ENCODE results near the gene KIF17. TPM values are rescaled to one million over a fixed set of nuclear protein-coding genes. Genes with fewer than 3 reads are reported as not detected.

Gene KIF17
- total and polyA plus RNA-seq, 2 of the 4 experiments (the other 2 are of a cell fraction) = 4.5 to 5.7 TPM

DNA sequence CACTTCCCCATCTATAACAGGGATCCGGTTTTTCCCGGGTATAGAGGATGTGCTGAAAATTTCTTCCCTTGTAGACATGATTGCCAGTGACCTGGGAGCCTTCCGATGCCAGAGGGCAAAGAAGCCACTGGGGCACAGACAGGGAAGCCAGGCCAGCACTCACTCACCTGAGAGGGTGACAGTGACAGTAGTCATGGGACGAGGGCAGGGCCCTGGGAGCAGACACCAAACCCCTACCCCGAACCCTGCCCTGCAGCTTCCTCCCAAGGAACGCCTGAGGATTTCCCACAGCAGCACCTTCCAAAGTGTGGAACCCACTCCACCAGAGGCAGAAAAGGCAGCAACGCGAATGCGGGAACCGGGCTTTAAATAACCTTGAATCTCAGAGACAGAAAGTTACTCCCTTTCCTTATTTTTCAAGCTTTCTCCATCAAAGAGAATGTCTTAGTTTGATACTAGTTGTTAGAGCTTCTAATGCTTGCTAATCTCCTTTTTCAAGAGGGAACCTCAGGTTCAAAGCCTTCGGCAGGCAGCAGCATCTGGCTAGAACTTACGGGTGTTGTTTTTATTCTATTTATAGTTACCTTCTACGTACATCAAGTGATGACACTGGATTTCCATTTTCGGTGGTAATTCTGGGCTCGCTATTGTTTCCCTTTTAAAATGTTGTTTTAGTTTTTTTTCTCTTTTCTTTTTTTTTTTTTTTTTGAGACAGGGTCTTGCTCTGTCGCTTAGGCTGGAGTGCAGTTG is 59.5 kb downstream of the KIF17 start:
- Histone ChIP-seq H3K4me1 (ENCODE audit: control insufficient read depth, insufficient read depth, low read length) (peaks cover 4% of the 10 kb centered on the region), H3K14ac (replicated peaks; ENCODE audit: low read depth, low read length) (no peak overlapping the region), H2BK15ac (ENCODE audit: low read depth, low read length) (no peak overlapping the region), H3K36me3 (ENCODE audit: control insufficient read depth, insufficient read depth, low read length) (peaks cover 37% of the 10 kb centered on the region), H3K4me2 (ENCODE audit: low read depth, low read length) (no peak overlapping the region), H3K79me1 (ENCODE audit: low read depth in 1 of 2, low read length in 2 of 2) (peaks cover 37 to 78% of the 10 kb centered on the region in 2 experiments), H2AFZ (replicated peaks; ENCODE audit: low read length, poor library complexity) (no peak overlapping the region), H3K4ac (ENCODE audit: low read depth, low read length) (no peak overlapping the region), H2AK9ac (replicated peaks; ENCODE audit: low read depth, low read length, poor library complexity) (no peak overlapping the region), H3K23ac (ENCODE audit: low read depth, low read length) (no peak overlapping the region), H2BK20ac (ENCODE audit: low read depth, low read length) (no peak overlapping the region), H4K91ac (ENCODE audit: insufficient read depth, low read depth, low read length) (no peak overlapping the region), H3K9me3 (ENCODE audit: control insufficient read depth, insufficient read depth, low read length) (no peaks in the 10 kb centered on the region), H2AK5ac (ENCODE audit: low read depth, low read length) (no peak overlapping the region), H4K20me1 (ENCODE audit: insufficient read depth, low read length) (no peaks in the 10 kb centered on the region; the same call in 1 of the 2 replicates), H3K4me3 (ENCODE audit: insufficient read depth, low read depth, low read length) (no peak overlapping the region), H3K27ac (ENCODE audit: insufficient read depth, low read length) (no peak overlapping the region), H3K9ac (ENCODE audit: low read depth, low read length) (no peak overlapping the region), H4K5ac (ENCODE audit: low read depth, low read length) (no peak overlapping the region), H4K8ac (ENCODE audit: low read depth in 2 of 2, low read length in 2 of 2) (no peak overlapping the region), H2BK120ac (ENCODE audit: low read depth, low read length) (no peak overlapping the region), H3K18ac (ENCODE audit: low read depth, low read length) (no peak overlapping the region), H3K56ac (ENCODE audit: extremely low read depth, insufficient read depth, low read length) (no peak overlapping the region), H3K9me1 (ENCODE audit: insufficient read depth, low read length) (peaks cover 9% of the 10 kb centered on the region), H2BK5ac (ENCODE audit: low read depth, low read length, poor library complexity, severe bottlenecking) (no peak overlapping the region), H3K27me3 (ENCODE audit: control insufficient read depth, insufficient read depth, low read length) (no peaks in the 10 kb centered on the region)
- 83% methylated on average over 1 of the region's 16 CpGs; no CpG with 5 or more reads in 1 of the 2 experiments for WGBS, 2 experiments (ENCODE audit: extremely low coverage in 2 of 2, insufficient read length in 1 of 2)
- intact Hi-C loops (cut with micrococcal nuclease) (no loop called here), dilution Hi-C loops (cut with HindIII; ENCODE audit: low sequenced_read_pairs, unreplicated experiment) (no loop called here), in situ Hi-C loops (cut with MboI; ENCODE audit: low sequenced_read_pairs) (no loop called here)
- no peak for ATAC-seq (ENCODE audit: low read depth)
- TF ChIP-seq, protein P1, sequence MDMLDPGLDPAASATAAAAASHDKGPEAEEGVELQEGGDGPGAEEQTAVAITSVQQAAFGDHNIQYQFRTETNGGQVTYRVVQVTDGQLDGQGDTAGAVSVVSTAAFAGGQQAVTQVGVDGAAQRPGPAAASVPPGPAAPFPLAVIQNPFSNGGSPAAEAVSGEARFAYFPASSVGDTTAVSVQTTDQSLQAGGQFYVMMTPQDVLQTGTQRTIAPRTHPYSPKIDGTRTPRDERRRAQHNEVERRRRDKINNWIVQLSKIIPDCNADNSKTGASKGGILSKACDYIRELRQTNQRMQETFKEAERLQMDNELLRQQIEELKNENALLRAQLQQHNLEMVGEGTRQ (IDR thresholded peaks at IDR 0.05; ENCODE audit: low read depth, low read length) = no peak
- TF ChIP-seq NFE2L2 (IDR thresholded peaks at IDR 0.05; ENCODE audit: low read depth, low read length) (no peak), RCOR1 (IDR thresholded peaks at IDR 0.05; ENCODE audit: insufficient replicate concordance, low read length) (no peak), MXI1 (IDR thresholded peaks at IDR 0.05; ENCODE audit: borderline replicate concordance, low read depth, low read length) (no peak), RAD21 (IDR thresholded peaks at IDR 0.05; ENCODE audit: low read length) (no peak), POLR2A (IDR thresholded peaks at IDR 0.05; ENCODE audit: low read depth, low read length) (no peak), BHLHE40 (IDR thresholded peaks at IDR 0.05; ENCODE audit: low read depth, low read length) (no peak), RFX5 (IDR thresholded peaks at IDR 0.05; ENCODE audit: low read depth, low read length) (no peak), CEBPB (IDR thresholded peaks at IDR 0.05; ENCODE audit: low read depth, low read length) (no peak)
- TF ChIP-seq, protein P2, sequence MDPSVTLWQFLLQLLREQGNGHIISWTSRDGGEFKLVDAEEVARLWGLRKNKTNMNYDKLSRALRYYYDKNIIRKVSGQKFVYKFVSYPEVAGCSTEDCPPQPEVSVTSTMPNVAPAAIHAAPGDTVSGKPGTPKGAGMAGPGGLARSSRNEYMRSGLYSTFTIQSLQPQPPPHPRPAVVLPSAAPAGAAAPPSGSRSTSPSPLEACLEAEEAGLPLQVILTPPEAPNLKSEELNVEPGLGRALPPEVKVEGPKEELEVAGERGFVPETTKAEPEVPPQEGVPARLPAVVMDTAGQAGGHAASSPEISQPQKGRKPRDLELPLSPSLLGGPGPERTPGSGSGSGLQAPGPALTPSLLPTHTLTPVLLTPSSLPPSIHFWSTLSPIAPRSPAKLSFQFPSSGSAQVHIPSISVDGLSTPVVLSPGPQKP (IDR thresholded peaks at IDR 0.05; ENCODE audit: borderline replicate concordance, low read depth, low read length) = no peak
- TF ChIP-seq, protein P3, sequence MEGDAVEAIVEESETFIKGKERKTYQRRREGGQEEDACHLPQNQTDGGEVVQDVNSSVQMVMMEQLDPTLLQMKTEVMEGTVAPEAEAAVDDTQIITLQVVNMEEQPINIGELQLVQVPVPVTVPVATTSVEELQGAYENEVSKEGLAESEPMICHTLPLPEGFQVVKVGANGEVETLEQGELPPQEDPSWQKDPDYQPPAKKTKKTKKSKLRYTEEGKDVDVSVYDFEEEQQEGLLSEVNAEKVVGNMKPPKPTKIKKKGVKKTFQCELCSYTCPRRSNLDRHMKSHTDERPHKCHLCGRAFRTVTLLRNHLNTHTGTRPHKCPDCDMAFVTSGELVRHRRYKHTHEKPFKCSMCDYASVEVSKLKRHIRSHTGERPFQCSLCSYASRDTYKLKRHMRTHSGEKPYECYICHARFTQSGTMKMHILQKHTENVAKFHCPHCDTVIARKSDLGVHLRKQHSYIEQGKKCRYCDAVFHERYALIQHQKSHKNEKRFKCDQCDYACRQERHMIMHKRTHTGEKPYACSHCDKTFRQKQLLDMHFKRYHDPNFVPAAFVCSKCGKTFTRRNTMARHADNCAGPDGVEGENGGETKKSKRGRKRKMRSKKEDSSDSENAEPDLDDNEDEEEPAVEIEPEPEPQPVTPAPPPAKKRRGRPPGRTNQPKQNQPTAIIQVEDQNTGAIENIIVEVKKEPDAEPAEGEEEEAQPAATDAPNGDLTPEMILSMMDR (conservative IDR thresholded peaks at IDR 0.05; ENCODE audit: low read depth, low read length) = no peak
- DNase-seq = no peak
- CTCF ChIA-PET = no interaction called here
- POLR2A ChIA-PET (ENCODE audit: unreplicated experiment) = no interaction called here
- no TSS peak for BruUV-seq (replicated peaks)

All from IMR-90 (cell line).